HUDEP-2 (cell line): Measurements from ENCODE around the gene DOCK1.
A peak's percentile ranks its signal among the peaks of the same experiment; 100 is the strongest.

Source experiments
- DNase-seq, 76 experiments: peaks; one replicate each; lab custom pipeline; 2025; ENCODE audit not compliant: unreplicated experiment in 76 of 76; lab: John Stamatoyannopoulos, UW

Gene DOCK1

GRCh38 chr10:127196282-127197153 lies 291.3 kb downstream of the DOCK1 start, which contains the start of gene INSYN2A:
Gene INSYN2A, minus strand, starts transcription at chr10:127196591. Its CDS starts 20,196 bp downstream, at chr10:127176395.
- no peak for DNase-seq

GRCh38 chr10:127197154-127197432 lies 291.9 kb downstream of the DOCK1 start:
- DNase-seq, result no peak

DNA sequence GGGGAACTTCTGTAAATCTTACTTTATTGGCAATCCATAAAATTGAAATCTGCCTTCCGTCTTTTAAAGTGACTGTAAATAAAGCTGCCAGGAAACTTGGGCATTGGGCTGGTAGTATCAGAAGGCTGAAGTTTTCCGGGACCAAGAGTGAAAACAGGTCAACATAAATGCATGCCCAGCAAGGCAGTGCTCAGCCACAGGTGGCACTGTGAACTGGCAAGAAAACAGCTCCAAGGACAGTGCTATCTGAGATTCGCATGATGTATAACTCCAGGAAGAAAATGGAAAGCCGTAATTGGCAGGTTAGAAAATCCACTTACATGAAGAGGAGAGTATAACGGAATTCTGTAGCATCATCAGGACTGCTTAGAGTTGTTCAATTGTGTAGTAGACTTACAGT lies 293.1 kb downstream of the DOCK1 start:
- DNase-seq, result peak in 1 of 76 experiments; percentile 1

DNA sequence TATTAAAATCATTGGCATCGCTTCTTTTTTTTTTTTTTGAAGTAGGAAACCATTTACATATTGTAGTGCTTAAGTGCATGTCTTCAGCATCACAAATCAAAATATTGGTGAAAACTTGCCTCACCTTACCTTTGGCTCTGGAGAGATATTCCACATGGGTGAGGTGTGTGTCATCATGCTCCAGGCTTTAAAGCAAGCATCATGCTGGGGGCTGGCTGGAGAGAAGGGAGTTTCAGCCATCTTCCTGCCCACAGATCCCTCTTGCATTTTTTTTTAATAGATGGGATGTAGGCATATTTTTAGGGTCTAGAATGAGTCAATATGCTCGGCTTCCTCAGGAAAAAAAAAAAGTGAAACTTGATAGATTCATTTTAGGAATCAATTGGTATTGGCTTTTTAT lies 293.5 kb downstream of the DOCK1 start:
- no peak for DNase-seq

DNA sequence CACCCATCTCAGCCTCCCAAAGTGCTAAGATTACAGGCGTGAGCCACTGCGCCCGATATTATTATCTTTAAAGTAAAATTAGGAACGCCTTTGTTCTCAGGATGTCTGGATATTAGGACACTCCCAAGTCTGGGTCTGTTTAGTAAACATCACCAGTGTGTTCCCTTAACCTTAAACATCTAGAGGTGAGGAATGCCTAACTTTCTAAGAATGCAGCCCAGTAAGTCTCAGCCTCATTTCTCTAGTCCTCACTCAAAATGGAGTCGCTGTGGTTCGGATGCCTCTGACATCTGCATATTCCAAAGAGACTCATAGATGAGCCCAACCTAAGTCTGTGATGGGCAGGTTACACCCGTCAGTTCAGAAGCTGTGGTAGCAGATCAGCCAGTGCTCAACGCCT lies 295.4 kb downstream of the DOCK1 start:
- DNase-seq, result no peak

- no peak for DNase-seq
These were observed 297.8 kb downstream of the DOCK1 start for GRCh38 chr10:127203067-127203466.

DNA sequence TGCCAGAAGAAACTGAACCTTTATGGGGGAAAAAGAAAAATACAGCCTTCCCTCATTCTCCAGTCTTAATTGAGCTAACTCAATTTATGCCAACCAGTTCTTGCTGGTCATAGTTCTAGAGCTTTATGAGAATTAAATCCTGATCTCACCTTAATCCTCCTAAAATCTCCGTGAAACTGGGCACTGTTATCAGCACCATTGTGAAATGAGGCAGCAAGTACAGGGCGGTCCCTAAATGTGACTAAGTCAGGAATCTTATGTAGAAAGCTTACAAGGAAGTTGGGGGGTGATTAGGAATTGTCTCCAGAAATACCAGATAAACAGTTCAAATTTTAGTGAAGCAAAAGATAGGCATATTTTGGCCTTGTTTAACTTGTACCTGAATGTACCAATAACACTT lies 301.9 kb downstream of the DOCK1 start:
- DNase-seq, result no peak

- DNase-seq, result no peak
These were observed 305.8 kb downstream of the DOCK1 start for GRCh38 chr10:127210936-127211466.

- DNase-seq, result no peak
These were observed 310.6 kb downstream of the DOCK1 start for GRCh38 chr10:127215866-127216265.

- no peak for DNase-seq
These were observed 311.0 kb downstream of the DOCK1 start for GRCh38 chr10:127216274-127216673.

- no peak for DNase-seq
These were observed 311.6 kb downstream of the DOCK1 start for GRCh38 chr10:127216786-127217185.

DNA sequence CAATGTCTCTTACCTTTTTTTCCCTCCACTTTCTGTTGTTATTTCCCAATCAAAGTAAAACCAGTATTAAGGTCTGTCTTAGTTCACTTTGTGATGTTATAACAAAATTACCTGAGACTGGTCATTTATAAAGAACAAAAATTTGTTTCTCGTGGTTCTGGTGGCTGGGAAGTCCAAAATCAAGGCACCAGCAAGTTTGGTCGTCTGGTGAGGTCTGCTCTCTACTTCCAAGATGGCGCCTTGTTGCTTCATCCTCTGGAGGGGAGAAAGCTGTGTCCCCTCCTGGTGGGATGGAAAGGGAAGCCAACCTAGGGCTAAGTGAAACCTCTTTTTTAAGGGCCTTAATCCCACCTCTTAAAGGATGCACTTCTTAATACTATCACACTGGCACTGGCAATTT lies 313.4 kb downstream of the DOCK1 start:
- no peak for DNase-seq

- no peak for DNase-seq
These were observed 316.1 kb downstream of the DOCK1 start for GRCh38 chr10:127221281-127221680.

DNA sequence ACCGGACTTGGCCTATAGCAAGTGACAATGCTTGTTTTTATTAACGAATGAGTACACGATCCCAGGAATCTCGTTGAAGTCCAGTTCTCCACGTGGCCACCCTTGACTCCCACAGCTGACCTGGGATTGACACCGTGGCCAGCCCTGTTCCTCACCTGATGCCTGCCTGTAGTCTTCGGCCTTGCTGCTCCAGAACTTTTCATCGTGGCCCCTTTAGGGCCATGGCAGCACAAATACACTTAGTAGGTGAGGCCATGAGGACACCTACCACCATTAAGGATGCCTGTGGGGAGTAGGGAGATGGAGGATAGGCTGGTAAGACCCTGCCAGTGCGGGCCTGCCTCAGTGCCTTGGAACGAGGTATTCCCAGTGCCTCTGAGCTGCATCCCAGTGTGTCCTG lies 321.8 kb downstream of the DOCK1 start:
- DNase-seq, result no peak

DNA sequence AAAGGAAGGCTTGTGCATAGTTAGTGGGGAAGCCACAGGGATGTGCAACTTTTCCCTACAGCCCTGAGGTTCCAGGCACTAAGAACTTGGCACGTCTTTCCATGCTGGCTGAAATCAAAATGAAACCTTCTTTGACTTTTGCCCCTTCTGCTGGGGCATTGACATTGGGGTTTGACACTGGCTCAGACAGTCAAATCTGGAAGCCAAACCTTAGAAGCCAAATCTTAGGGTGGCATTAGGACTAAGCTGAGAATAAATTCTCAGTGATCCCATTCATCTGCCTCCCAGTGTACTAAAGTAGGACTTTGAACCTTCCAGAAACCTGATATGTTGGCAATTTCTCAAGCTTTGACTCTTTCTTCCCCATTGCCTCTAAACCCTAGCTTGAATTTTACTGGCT lies 322.4 kb downstream of the DOCK1 start:
- DNase-seq, result no peak

DNA sequence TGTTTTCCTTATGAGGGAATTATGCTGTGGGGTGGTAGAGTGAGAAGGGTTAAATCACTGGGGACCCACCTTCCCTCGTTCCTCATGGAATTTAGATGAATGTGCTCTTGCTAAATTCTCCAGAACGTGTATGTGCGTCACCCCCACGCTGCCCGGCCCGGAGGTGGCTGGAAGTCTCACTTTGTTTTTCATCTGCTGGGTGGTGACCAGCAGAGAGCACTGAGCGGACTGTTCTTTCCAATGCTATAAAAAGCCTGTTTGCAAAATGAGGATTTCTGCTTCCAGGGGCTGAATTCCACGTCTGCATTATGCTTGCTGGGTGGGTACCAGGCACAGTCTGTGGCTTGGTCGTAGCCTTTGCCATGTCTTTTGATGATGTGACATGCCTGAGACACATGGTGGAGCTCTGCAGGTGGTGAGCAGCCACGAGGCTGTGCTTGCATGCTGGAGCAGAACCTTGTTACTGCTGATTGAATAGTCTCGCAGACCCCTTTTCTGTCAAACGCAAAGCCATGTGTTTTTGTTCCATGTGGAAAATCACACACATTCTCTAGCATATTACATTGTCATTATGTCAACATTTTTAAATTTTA lies 323.1 kb downstream of the DOCK1 start:
- DNase-seq, result peak in 1 of 76 experiments; percentile 0

DNA sequence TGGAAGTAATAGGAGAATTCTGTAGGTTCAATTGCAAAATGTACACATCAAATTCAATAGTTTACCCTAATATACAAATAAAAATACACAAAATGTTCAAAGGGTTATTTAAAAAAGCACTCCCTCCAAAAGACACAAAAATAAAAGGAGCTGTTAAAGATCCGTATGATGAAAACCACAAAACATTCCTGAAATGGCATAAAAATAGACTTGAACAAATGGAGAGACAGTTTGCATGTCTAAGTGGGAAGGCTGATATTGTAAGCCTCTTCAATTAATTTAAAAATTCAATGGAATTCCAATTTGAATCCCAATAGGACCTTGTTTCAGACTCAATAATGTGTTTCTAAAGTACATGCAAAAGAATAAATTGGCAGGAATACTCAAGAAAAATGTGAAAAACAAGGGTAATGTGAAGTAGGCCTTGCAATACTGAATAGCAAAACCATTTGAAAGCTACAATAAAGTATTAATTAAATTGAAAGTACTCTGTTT lies 329.1 kb downstream of the DOCK1 start:
- no peak for DNase-seq

DNA sequence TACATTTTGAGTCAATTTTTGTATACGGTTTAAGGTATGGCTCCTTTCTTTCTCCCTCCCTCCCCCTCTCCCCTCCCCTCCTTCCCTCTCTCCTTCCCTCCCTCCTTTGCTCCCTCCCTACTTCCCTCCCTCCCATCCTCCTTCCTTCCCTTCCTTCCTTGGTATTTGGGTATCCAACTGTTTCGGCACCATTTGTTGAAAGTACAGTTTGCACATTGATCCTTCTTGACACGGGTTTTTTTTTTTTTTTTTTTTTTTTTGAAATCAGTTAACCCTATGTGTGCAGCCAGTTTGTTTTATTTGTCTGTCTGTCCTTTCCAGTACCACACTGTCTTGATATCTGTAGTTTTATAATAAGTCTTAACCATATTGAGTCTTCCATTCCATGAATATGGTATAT lies 331.0 kb downstream of the DOCK1 start:
- DNase-seq, result no peak

DNA sequence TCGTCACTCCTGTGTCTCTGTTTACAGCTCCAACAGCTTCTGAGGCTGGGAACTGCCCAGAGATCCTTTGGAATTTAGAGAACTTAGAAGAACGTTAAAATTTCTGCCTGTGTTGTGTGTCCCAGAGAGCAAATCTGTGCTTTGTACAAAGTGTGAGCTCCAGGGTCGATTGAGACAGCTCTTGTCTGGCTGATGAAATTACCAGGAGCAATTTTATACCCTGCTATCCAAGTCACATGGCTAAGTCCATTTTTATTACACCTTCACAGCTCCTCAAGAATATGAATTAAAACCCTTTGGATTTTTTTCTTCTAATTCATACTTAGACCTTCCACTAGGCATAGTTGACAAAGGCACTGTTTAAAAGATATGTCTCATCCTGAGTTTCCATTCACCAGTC lies 337.7 kb downstream of the DOCK1 start:
- DNase-seq, result no peak

GRCh38 chr10:127243490-127244272 lies 338.5 kb downstream of the DOCK1 start:
- peak in 22 of 76 experiments; percentile 0 to 18 (median 5) for DNase-seq

DNA sequence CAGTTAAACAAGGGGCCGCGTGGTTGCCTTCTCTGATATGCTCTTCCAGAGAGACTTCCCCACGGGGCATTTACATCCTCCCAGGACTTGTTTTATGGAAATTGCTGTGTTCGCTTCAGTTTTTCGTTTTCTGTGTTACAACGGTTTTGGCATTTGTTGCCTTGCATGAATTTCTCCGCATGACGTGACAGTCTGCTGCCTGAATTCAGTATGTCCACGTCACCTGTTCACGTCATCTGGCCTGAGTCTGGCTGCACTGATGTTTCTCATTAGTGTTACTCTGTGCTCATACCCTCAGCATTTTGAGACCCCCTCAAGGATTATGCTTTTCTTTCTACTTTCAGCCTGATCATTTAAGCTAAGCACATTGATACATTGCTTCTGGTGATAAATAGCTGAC lies 340.2 kb downstream of the DOCK1 start:
- DNase-seq, result no peak
